Astrocyte (in vitro differentiated cells and primary cell): ENCODE results near the gene PROKR1. TPM values are rescaled to one million over a fixed set of nuclear protein-coding genes. Genes with fewer than 3 reads are reported as not detected.

ENCODE experiments used
- DNase-seq: peaks from one replicate; pipeline ENCODE4 v3.0.0-alpha.2; 2010; ENCODE audit warnings: low read depth
- FAIRE-seq: peaks from 2 replicates; lab custom pipeline; 2011; peaks lifted over from hg19 to GRCh38; lab: Jason Lieb, UNC
- H2AFZ ChIP-seq: 2 replicates; pipeline ENCODE4 v1.6.0; 2012; ENCODE audit warnings: low read depth, low read length, inconsistent platforms
- H3K27ac ChIP-seq: 2 replicates; pipeline ENCODE4 v1.5.1; 2011; ENCODE audit warnings: low read depth, low read length, inconsistent platforms
- H3K27me3 ChIP-seq: 2 replicates; pipeline ENCODE4 v1.6.0; 2011; ENCODE audit warnings: low read length, inconsistent platforms; ENCODE audit not compliant: insufficient read depth
- H3K36me3 ChIP-seq: 2 replicates; pipeline ENCODE4 v1.5.1; 2011; ENCODE audit warnings: low read length, inconsistent platforms; ENCODE audit not compliant: insufficient read depth
- H3K4me1 ChIP-seq: 2 replicates; pipeline ENCODE4 v1.5.1; 2011; ENCODE audit warnings: low read length, inconsistent platforms; ENCODE audit not compliant: insufficient read depth
- H3K4me2 ChIP-seq: 2 replicates; pipeline ENCODE4 v1.6.0; 2012; ENCODE audit warnings: low read length, inconsistent platforms
- H3K4me3 ChIP-seq: 2 replicates; pipeline ENCODE4 v1.5.1; 2011; ENCODE audit warnings: low read depth, mild to moderate bottlenecking, low read length, inconsistent platforms; ENCODE audit not compliant: insufficient read depth
- H3K79me2 ChIP-seq: 2 replicates; pipeline ENCODE4 v1.6.0; 2012; ENCODE audit warnings: mild to moderate bottlenecking, low read length, inconsistent platforms; ENCODE audit not compliant: insufficient read depth
- H3K9ac ChIP-seq: 2 replicates; pipeline ENCODE4 v1.6.0; 2012; ENCODE audit warnings: mild to moderate bottlenecking, low read length, inconsistent platforms
- H3K9me3 ChIP-seq: 2 replicates; pipeline ENCODE4 v1.5.1; 2012; ENCODE audit warnings: low read depth, mild to moderate bottlenecking, low read length, inconsistent platforms; ENCODE audit not compliant: insufficient read depth
- H4K20me1 ChIP-seq: 2 replicates; pipeline ENCODE4 v1.6.0; 2012; ENCODE audit warnings: low read length, inconsistent platforms; ENCODE audit not compliant: insufficient read depth
- H3K27ac Mint-ChIP-seq: one replicate; pipeline ENCODE4 v1.8.0; 2021; ENCODE audit warnings: mild to moderate bottlenecking, mixed read lengths; ENCODE audit not compliant: unreplicated experiment
- H3K27me3 Mint-ChIP-seq: one replicate; pipeline ENCODE4 v1.8.0; 2021; ENCODE audit warnings: low read depth, mixed read lengths; ENCODE audit not compliant: unreplicated experiment
- H3K36me3 Mint-ChIP-seq: one replicate; pipeline ENCODE4 v1.8.0; 2021; ENCODE audit warnings: low read depth, mixed read lengths; ENCODE audit not compliant: unreplicated experiment
- H3K4me1 Mint-ChIP-seq: one replicate; pipeline ENCODE4 v1.8.0; 2021; ENCODE audit warnings: low read depth, mixed read lengths; ENCODE audit not compliant: unreplicated experiment
- H3K4me3 Mint-ChIP-seq: one replicate; pipeline ENCODE4 v1.8.0; 2021; ENCODE audit warnings: mild to moderate bottlenecking, moderate library complexity, mixed read lengths; ENCODE audit not compliant: unreplicated experiment
- H3K9me3 Mint-ChIP-seq: one replicate; pipeline ENCODE4 v1.8.0; 2021; ENCODE audit warnings: mild to moderate bottlenecking, mixed read lengths; ENCODE audit not compliant: unreplicated experiment
- CTCF ChIP-seq: IDR thresholded peaks from 2 replicates; pipeline ENCODE4 v1.5.1; 2011; ENCODE audit warnings: low read depth, mild to moderate bottlenecking, inconsistent platforms, low read length, moderate library complexity; ENCODE audit not compliant: insufficient read depth
- EZH2 ChIP-seq: IDR thresholded peaks from 2 replicates; pipeline ENCODE4 v1.6.1; 2012; ENCODE audit warnings: mild to moderate bottlenecking, low read length, inconsistent platforms; ENCODE audit not compliant: insufficient read depth
- total RNA-seq: library from RNA; stranded (reverse); gene quantifications from 2 replicates; pipeline ENCODE4 v1.2.1, GENCODE V29; 2021

PROKR1 gene
- total RNA-seq, 1 donor from 2014 or later = 0.05 TPM

DNA sequence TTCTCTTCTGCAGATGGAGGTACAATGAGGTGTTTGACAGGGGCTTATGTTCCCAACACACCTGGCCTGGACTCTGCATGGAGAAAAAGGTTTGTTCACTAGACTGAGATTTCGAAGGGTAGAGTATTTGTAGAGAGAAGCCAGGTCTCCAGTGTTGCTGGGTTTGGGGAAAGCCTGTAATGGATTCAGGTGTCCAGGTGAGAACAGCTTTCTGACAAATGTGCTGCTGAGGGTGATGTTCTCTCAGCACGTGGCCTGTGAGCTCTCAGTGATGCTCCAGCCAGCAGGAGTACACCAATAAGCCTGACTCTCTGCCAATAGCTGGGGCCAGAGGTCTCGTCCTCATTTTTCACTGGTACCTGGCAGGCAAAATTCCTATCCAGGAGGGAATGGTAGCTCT is 47.5 kb downstream of the PROKR1 start:
- Mint-ChIP-seq H3K27me3 (peaks cover 1% of the 10 kb centered on the region), H3K27ac (no peak overlapping the region), H3K4me1 (no peaks in the 10 kb centered on the region), H3K9me3 (peaks cover 1% of the 10 kb centered on the region), H3K4me3 (no peak overlapping the region), H3K36me3 (no peaks in the 10 kb centered on the region)
- DNase-seq (no peak), FAIRE-seq (no peak)
- Histone ChIP-seq H3K9ac (no peak overlapping the region), H3K27me3 (peaks cover 2% of the 10 kb centered on the region), H3K36me3 (no peaks in the 10 kb centered on the region), H2AFZ (no peak overlapping the region), H4K20me1 (no peaks in the 10 kb centered on the region), H3K79me2 (no peaks in the 10 kb centered on the region), H3K9me3 (no peaks in the 10 kb centered on the region), H3K4me1 (no peaks in the 10 kb centered on the region), H3K27ac (no peak overlapping the region), H3K4me3 (no peak overlapping the region), H3K4me2 (no peak overlapping the region)
- TF ChIP-seq CTCF = no peak
- no peak for TF ChIP-seq EZH2

GRCh38 chr2:68692511-68692910 is 49.1 kb downstream of the PROKR1 start:
- Mint-ChIP-seq H3K27ac (no peak overlapping the region), H3K9me3 (peaks cover 5% of the 10 kb centered on the region), H3K27me3 (peaks cover 1% of the 10 kb centered on the region), H3K36me3 (no peaks in the 10 kb centered on the region), H3K4me3 (no peak overlapping the region), H3K4me1 (no peaks in the 10 kb centered on the region)
- Histone ChIP-seq H2AFZ (no peak overlapping the region), H3K27me3 (peaks cover 2% of the 10 kb centered on the region), H3K4me1 (no peaks in the 10 kb centered on the region), H3K9ac (no peak overlapping the region), H3K4me2 (no peak overlapping the region), H3K9me3 (peaks cover 3% of the 10 kb centered on the region), H4K20me1 (no peaks in the 10 kb centered on the region), H3K4me3 (no peak overlapping the region), H3K27ac (no peak overlapping the region), H3K36me3 (no peaks in the 10 kb centered on the region), H3K79me2 (no peaks in the 10 kb centered on the region)
- DNase-seq (no peak), FAIRE-seq (no peak)
- no peak for TF ChIP-seq CTCF

- no peak overlapping the region for H2AFZ ChIP-seq
- H3K79me2 ChIP-seq = no peaks in the 10 kb centered on the region
- H3K4me1 Mint-ChIP-seq = no peaks in the 10 kb centered on the region
- H3K4me3 ChIP-seq = no peak overlapping the region
- H3K4me2 ChIP-seq = no peak overlapping the region
- H3K4me3 Mint-ChIP-seq = no peak overlapping the region
- DNase-seq = no peak
- H4K20me1 ChIP-seq = no peaks in the 10 kb centered on the region
- no peak for FAIRE-seq
- no peaks in the 10 kb centered on the region for H3K4me1 ChIP-seq
- peaks cover 5% of the 10 kb centered on the region for H3K9me3 Mint-ChIP-seq
- H3K9ac ChIP-seq = no peak overlapping the region
- H3K27me3 Mint-ChIP-seq = peaks cover 1% of the 10 kb centered on the region
- no peaks in the 10 kb centered on the region for H3K36me3 ChIP-seq
- no peak overlapping the region for H3K27ac Mint-ChIP-seq
- peaks cover 2% of the 10 kb centered on the region for H3K27me3 ChIP-seq
- no peaks in the 10 kb centered on the region for H3K36me3 Mint-ChIP-seq
- no peak overlapping the region for H3K27ac ChIP-seq
- TF ChIP-seq CTCF (no peak), EZH2 (no peak)
- H3K9me3 ChIP-seq = peaks cover 3% of the 10 kb centered on the region
Observed at GRCh38 chr2:68693951-68694350, 50.6 kb downstream of the PROKR1 start.
